PC-3 (cell line): ENCODE results near the gene PTPRD. TPM values are rescaled to one million over a fixed set of nuclear protein-coding genes. Genes with fewer than 3 reads are reported as not detected.

Source experiments
- ATAC-seq: fragments of 200-7000 bp; cut with Tn5 transposase; 2 replicates; pipeline ENCODE4 v1.9.1; 2020; ENCODE audit warnings: mild to moderate bottlenecking, moderate library complexity
- BruUV-seq: library from RNA; stranded (reverse); fragments of 400-500 nt; replicated peaks from 2 replicates; lab custom pipeline; 2021; lab: Mats Ljungman, UMichigan
- CTCF ChIA-PET: fragments of 300-600 bp; sonication (Branson Sonifier 250); formaldehyde crosslinking; loops from one replicate; lab custom pipeline; 2022; ENCODE audit warnings: antibody characterized with exemption; lab: Charles Lee
- POLR2A ChIA-PET: fragments of 300-600 bp; sonication (Branson Sonifier 250); formaldehyde crosslinking; loops from one replicate; lab custom pipeline; 2022; ENCODE audit warnings: antibody characterized with exemption; ENCODE audit not compliant: unreplicated experiment; lab: Charles Lee
- DNase-seq: peaks from one replicate; pipeline ENCODE4 v3.0.0-alpha.2; 2015
- H2AFZ ChIP-seq: fragments of 300-600 bp; sonication (generic); 2 replicates; pipeline ENCODE4 v1.6.0; 2016; ENCODE audit warnings: antibody characterized with exemption, low read length
- H3F3A ChIP-seq: fragments of 300-600 bp; sonication (generic); one replicate; pipeline ENCODE4 v1.6.0; 2017; ENCODE audit warnings: antibody characterized with exemption, low read length, control low read depth, mild to moderate bottlenecking; ENCODE audit not compliant: unreplicated experiment
- H3K27ac ChIP-seq: fragments of 300-600 bp; sonication (generic); 2 replicates; pipeline ENCODE4 v1.5.1; 2016; ENCODE audit warnings: mild to moderate bottlenecking, low read length
- H3K27me3 ChIP-seq: fragments of 300-600 bp; sonication (generic); 2 replicates; pipeline ENCODE4 v1.6.1; 2016; ENCODE audit warnings: low read length, mixed read lengths
- H3K36me3 ChIP-seq: fragments of 300-600 bp; sonication (generic); 2 replicates; pipeline ENCODE4 v1.6.1; 2016; ENCODE audit warnings: low read depth, mixed run types, low read length, mixed read lengths
- H3K4me1 ChIP-seq: fragments of 300-600 bp; sonication (generic); 2 replicates; pipeline ENCODE4 v1.5.1; 2016; ENCODE audit warnings: low read length; ENCODE audit not compliant: insufficient read depth
- H3K4me2 ChIP-seq: fragments of 300-600 bp; sonication (generic); 2 replicates; pipeline ENCODE4 v1.6.0; 2016; ENCODE audit warnings: low read length
- H3K4me3 ChIP-seq: fragments of 300-600 bp; sonication (generic); 2 replicates; pipeline ENCODE4 v1.5.1; 2016; ENCODE audit warnings: mild to moderate bottlenecking, low read length, mixed read lengths
- H3K79me2 ChIP-seq: fragments of 300-600 bp; sonication (generic); 2 replicates; pipeline ENCODE4 v1.6.1; 2017; ENCODE audit warnings: low read length, mixed read lengths
- H3K9ac ChIP-seq: fragments of 300-600 bp; sonication (generic); 2 replicates; pipeline ENCODE4 v1.6.0; 2016; ENCODE audit warnings: mild to moderate bottlenecking, low read length
- H3K9me2 ChIP-seq: fragments of 300-600 bp; sonication (generic); replicated peaks from 2 replicates; pipeline ENCODE4 v1.6.1; 2016; ENCODE audit warnings: mixed run types, low read length, mixed read lengths
- H3K9me3 ChIP-seq: fragments of 300-600 bp; sonication (generic); 2 replicates; pipeline ENCODE4 v1.6.1; 2016; ENCODE audit warnings: low read length, mixed read lengths
- H4K20me1 ChIP-seq: fragments of 300-600 bp; sonication (generic); 2 replicates; pipeline ENCODE4 v1.6.1; 2016; ENCODE audit warnings: low read length, mixed read lengths
- EZH2 ChIP-seq: fragments of 300-600 bp; sonication (generic); IDR thresholded peaks from one replicate; pipeline ENCODE4 v1.6.1; 2017; ENCODE audit warnings: antibody characterized with exemption, mild to moderate bottlenecking, low read length; ENCODE audit not compliant: unreplicated experiment
- EZH2phosphoT487 ChIP-seq: fragments of 300-600 bp; sonication (generic); IDR thresholded peaks from 2 replicates; pipeline ENCODE4 v1.6.1; 2018; ENCODE audit warnings: mild to moderate bottlenecking, antibody characterized with exemption, low read length, borderline replicate concordance
- intact Hi-C: fragments of 100-400 bp; cut with micrococcal nuclease; formaldehyde crosslinking; loops from 2 replicates; pipeline ENCODE4 v1.9.0; 2023
- total RNA-seq: library from RNA; depleted of rRNA; stranded (reverse); fragments of >200 nt; gene quantifications from 2 replicates; pipeline ENCODE4 v1.2.3, GENCODE V29; 2014
- TF ChIP-seq, protein P1 (sequence below): fragments of 300-600 bp; sonication (generic); conservative IDR thresholded peaks from 2 replicates; pipeline ENCODE4 v1.5.1; 2017; ENCODE audit warnings: antibody characterized with exemption, low read depth, mild to moderate bottlenecking, low read length

Gene PTPRD
- total RNA-seq, 1 experiment from 2014 or later, result not detected

DNA sequence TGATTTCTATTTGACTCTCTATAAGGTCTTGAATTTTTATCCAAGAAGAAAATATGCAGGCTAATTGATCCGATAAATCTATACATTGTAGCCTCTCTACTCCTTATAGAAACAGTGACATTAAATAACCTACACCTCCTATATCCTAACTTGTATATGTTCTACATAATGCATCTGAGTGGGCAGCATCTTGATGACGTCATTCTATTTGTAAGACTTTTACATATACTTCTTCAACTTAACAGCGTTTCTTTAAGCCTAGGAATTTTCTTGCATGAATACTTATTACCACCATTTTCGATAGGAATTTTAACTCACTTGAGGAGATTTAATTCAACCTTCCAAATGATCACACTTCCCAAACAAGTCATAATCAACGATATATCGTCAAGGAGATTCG lies 869.0 kb downstream of the PTPRD start:
- no peak overlapping the region for H2AFZ ChIP-seq
- H3K27me3 ChIP-seq, result no peaks in the 10 kb centered on the region
- H3K9ac ChIP-seq, result no peak overlapping the region
- intact Hi-C loops, result no loop called here
- H3K27ac ChIP-seq, result no peak overlapping the region
- H3K4me2 ChIP-seq, result no peak overlapping the region
- H3K9me3 ChIP-seq, result no peaks in the 10 kb centered on the region
- H3K36me3 ChIP-seq, result no peaks in the 10 kb centered on the region
- CTCF ChIA-PET, result no interaction called here
- POLR2A ChIA-PET, result no interaction called here
- H3K79me2 ChIP-seq, result no peaks in the 10 kb centered on the region
- no peaks in the 10 kb centered on the region for H3F3A ChIP-seq
- DNase-seq (no peak), ATAC-seq (no peak)
- H4K20me1 ChIP-seq, result no peaks in the 10 kb centered on the region
- no peaks in the 10 kb centered on the region for H3K4me1 ChIP-seq
- no peaks in the 10 kb centered on the region for H3K9me2 ChIP-seq
- TF ChIP-seq EZH2, result no peak
- TF ChIP-seq, protein P1, sequence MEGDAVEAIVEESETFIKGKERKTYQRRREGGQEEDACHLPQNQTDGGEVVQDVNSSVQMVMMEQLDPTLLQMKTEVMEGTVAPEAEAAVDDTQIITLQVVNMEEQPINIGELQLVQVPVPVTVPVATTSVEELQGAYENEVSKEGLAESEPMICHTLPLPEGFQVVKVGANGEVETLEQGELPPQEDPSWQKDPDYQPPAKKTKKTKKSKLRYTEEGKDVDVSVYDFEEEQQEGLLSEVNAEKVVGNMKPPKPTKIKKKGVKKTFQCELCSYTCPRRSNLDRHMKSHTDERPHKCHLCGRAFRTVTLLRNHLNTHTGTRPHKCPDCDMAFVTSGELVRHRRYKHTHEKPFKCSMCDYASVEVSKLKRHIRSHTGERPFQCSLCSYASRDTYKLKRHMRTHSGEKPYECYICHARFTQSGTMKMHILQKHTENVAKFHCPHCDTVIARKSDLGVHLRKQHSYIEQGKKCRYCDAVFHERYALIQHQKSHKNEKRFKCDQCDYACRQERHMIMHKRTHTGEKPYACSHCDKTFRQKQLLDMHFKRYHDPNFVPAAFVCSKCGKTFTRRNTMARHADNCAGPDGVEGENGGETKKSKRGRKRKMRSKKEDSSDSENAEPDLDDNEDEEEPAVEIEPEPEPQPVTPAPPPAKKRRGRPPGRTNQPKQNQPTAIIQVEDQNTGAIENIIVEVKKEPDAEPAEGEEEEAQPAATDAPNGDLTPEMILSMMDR, result no peak
- no peak for TF ChIP-seq EZH2phosphoT487
- BruUV-seq, result no TSS peak
- H3K4me3 ChIP-seq, result no peak overlapping the region

GRCh38 chr9:9730174-9730573 lies 882.6 kb downstream of the PTPRD start:
- CTCF ChIA-PET, result no interaction called here
- no TSS peak for BruUV-seq

DNA sequence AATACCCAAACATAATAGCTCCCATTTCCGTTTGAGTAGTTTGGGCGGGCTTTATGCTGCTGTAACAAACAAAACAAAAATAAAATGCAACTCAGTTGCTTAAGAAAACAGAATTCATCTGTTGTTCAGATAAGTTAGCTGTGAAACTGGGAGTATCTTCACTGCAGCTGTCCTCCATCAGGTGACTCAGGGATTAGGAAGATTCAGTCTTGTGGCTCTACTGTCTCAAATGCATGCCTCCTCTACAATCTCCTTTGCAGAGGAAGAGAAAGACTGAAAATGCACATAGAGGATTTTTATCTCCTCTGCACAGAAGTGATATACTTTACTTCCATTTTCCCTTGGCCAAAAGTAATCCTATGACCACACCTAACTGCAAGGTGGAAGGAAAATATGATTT lies 883.7 kb downstream of the PTPRD start:
- TF ChIP-seq EZH2phosphoT487, result no peak
- no peak for TF ChIP-seq EZH2
- TF ChIP-seq, protein P1, result no peak
- no peaks in the 10 kb centered on the region for H3K4me1 ChIP-seq
- H3K9me2 ChIP-seq, result no peaks in the 10 kb centered on the region
- H3K27ac ChIP-seq, result no peak overlapping the region
- H3K4me3 ChIP-seq, result no peak overlapping the region
- intact Hi-C loops, result no loop called here
- no peaks in the 10 kb centered on the region for H4K20me1 ChIP-seq
- BruUV-seq, result no TSS peak
- no peak for ATAC-seq
- no peak overlapping the region for H3K4me2 ChIP-seq
- no peaks in the 10 kb centered on the region for H3K9me3 ChIP-seq
- no peaks in the 10 kb centered on the region for H3F3A ChIP-seq
- H3K27me3 ChIP-seq, result no peaks in the 10 kb centered on the region
- H2AFZ ChIP-seq, result no peak overlapping the region
- ChIA-PET CTCF (no interaction called here), POLR2A (no interaction called here)
- H3K79me2 ChIP-seq, result no peaks in the 10 kb centered on the region
- DNase-seq, result no peak
- no peaks in the 10 kb centered on the region for H3K36me3 ChIP-seq
- no peak overlapping the region for H3K9ac ChIP-seq

More at GRCh38 chr9:9730174-9730573, 882.6 kb downstream of the PTPRD start:
- Histone ChIP-seq H3K79me2 (no peaks in the 10 kb centered on the region), H3F3A (no peaks in the 10 kb centered on the region), H4K20me1 (no peaks in the 10 kb centered on the region), H2AFZ (no peak overlapping the region), H3K9me3 (no peaks in the 10 kb centered on the region), H3K27ac (no peak overlapping the region), H3K4me1 (no peaks in the 10 kb centered on the region), H3K27me3 (no peaks in the 10 kb centered on the region), H3K4me3 (no peak overlapping the region), H3K36me3 (no peaks in the 10 kb centered on the region), H3K4me2 (no peak overlapping the region), H3K9ac (no peak overlapping the region), H3K9me2 (no peaks in the 10 kb centered on the region)
- ATAC-seq, result no peak
- intact Hi-C loops, result no loop called here
- no peak for DNase-seq
- TF ChIP-seq, protein P1, result no peak
- TF ChIP-seq EZH2phosphoT487 (no peak), EZH2 (no peak)
- POLR2A ChIA-PET, result no interaction called here
